ENCODE measurements around the gene CORO1C.
A peak's percentile ranks its signal among the peaks of the same experiment; 100 is the strongest.
"Not testable (repeated sequence)": the region's sequence is repeated elsewhere in the genome, so short reads cannot be mapped to it uniquely, and the experiment has no call there.

CORO1C gene

DNA sequence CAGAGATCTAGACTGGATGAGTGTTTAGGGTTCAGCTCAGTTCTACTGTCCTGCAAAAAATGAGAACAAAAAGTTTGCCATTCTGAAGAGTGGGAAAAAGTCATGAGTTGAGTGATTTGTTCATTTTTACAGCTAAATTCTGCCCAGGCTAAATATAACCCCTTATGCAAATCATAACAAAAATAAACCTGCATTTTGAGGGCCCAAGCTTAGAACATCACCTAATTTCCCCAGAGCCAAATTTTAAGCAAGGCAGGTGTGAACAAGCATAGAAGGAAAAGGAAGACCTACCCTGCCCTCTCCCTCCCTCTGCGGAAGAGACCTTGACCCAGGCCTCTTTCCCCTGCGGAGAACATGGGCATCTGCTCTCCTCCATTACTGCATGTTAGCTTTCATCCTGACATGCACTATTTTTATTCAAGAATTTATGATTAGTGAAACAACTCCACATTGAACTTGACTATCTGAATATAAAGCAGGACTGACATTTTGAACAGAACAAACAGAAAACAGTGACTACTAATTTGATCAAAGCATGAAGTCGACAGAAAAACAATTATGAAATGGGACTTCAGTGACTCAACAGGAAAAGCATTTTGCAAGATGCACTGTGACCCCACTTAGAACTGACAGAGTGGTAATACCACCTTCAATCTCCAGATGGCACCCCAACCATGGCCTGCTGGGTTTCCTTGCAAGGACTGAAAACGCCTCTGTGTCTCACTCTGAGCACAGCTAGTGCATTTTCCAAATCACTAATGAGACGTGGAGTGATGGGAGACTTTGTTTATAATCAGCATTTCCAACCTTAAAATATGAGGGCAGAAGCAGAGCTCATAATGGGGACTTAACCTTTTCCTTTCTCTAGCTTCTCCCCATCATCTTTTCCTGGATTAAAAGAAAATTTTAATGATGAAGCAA lies 66.7 kb downstream of the CORO1C start:
- H3K9me3 ChIP-seq (ENCODE audit: severe bottlenecking) = no peaks in the 10 kb centered on the region
- H3K36me3 ChIP-seq = no peaks in the 10 kb centered on the region; the same call in 1 of the 2 replicates
- DNase-seq = peak; percentile 78
- no peak overlapping the region for H3K4me3 ChIP-seq (ENCODE audit: low read depth, low read length)
- TF ChIP-seq CTCF (IDR thresholded peaks at IDR 0.05; ENCODE audit: low read depth, low read length) = peak; percentile 92
- H3K27ac ChIP-seq = peak overlapping the region; percentile 21; the same call in 1 of the 2 replicates
- no peaks in the 10 kb centered on the region for H3K27me3 ChIP-seq (ENCODE audit: insufficient read depth, low read depth, severe bottlenecking)

GRCh38 chr12:108663324-108664015 lies 67.8 kb downstream of the CORO1C start:
- H3K4me3 ChIP-seq (ENCODE audit: low read depth, low read length) = no peak overlapping the region
- H3K27me3 ChIP-seq (ENCODE audit: insufficient read depth, low read depth, severe bottlenecking) = no peaks in the 10 kb centered on the region
- no peak for TF ChIP-seq CTCF (IDR thresholded peaks at IDR 0.05; ENCODE audit: low read depth, low read length)
- no peak for DNase-seq
- peaks cover 3% of the 10 kb centered on the region for H3K36me3 ChIP-seq
- no peak overlapping the region for H3K27ac ChIP-seq
- no peaks in the 10 kb centered on the region for H3K9me3 ChIP-seq (ENCODE audit: severe bottlenecking)

DNA sequence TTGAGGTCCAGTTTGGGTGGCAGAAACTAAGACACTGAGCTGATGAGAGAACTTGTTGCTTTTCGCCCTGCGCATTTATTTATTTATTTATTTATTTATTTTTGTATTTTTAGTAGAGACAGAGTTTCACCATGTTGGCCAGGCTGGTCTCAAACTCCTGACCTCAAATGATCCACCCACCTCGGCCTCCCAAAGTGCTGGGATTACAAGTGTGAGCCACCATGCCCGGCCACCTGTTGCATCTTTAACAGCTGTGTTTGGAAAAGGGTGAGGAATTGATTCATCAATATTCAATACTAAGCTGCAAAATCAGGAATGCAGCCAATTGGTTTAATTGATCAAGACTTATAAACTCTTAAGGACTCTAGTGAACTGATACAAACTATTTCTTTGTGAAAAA lies 73.2 kb downstream of the CORO1C start:
- H3K36me3 ChIP-seq = peaks cover 18% of the 10 kb centered on the region
- not testable (repeated sequence) for H3K4me3 ChIP-seq (ENCODE audit: low read depth, low read length); H3K27ac ChIP-seq; H3K27me3 ChIP-seq (ENCODE audit: insufficient read depth, low read depth, severe bottlenecking); DNase-seq; H3K9me3 ChIP-seq (ENCODE audit: severe bottlenecking)

- 0 out of 2 replicates have a peak, but pooled peaks have one; percentile 16 for TF ChIP-seq CTCF (IDR thresholded peaks at IDR 0.05; ENCODE audit: low read depth, low read length)
- peak; percentile 69 for DNase-seq
- Histone ChIP-seq H3K27me3 (ENCODE audit: insufficient read depth, low read depth, severe bottlenecking) (no peaks in the 10 kb centered on the region), H3K4me3 (ENCODE audit: low read depth, low read length) (no peak overlapping the region), H3K27ac (no peak overlapping the region), H3K9me3 (ENCODE audit: severe bottlenecking) (no peaks in the 10 kb centered on the region), H3K36me3 (peaks cover 20% of the 10 kb centered on the region)
Observed at GRCh38 chr12:108657130-108657745, 74.1 kb downstream of the CORO1C start.

GRCh38 chr12:108656247-108656646 lies 75.1 kb downstream of the CORO1C start:
- H3K27me3 ChIP-seq (ENCODE audit: insufficient read depth, low read depth, severe bottlenecking); H3K9me3 ChIP-seq (ENCODE audit: severe bottlenecking); H3K27ac ChIP-seq; DNase-seq; H3K4me3 ChIP-seq (ENCODE audit: low read depth, low read length): not testable (repeated sequence)
- H3K36me3 ChIP-seq = peaks cover 27% of the 10 kb centered on the region

GRCh38 chr12:108655812-108656175 lies 75.5 kb downstream of the CORO1C start:
- H3K27ac ChIP-seq; H3K9me3 ChIP-seq (ENCODE audit: severe bottlenecking); DNase-seq; H3K27me3 ChIP-seq (ENCODE audit: insufficient read depth, low read depth, severe bottlenecking); H3K4me3 ChIP-seq (ENCODE audit: low read depth, low read length): not testable (repeated sequence)
- peaks cover 30% of the 10 kb centered on the region for H3K36me3 ChIP-seq

GRCh38 chr12:108654622-108655021 lies 76.7 kb downstream of the CORO1C start:
- not testable (repeated sequence) for H3K27me3 ChIP-seq (ENCODE audit: insufficient read depth, low read depth, severe bottlenecking); DNase-seq; H3K27ac ChIP-seq; H3K4me3 ChIP-seq (ENCODE audit: low read depth, low read length); H3K9me3 ChIP-seq (ENCODE audit: severe bottlenecking)
- peaks cover 37% of the 10 kb centered on the region for H3K36me3 ChIP-seq

Measured in WERI-Rb-1 (cell line).